Sigmoid colon (tissue), 7 donors: ENCODE measurements around the gene VPS13A. TPM values are rescaled to one million over a fixed set of nuclear protein-coding genes. Genes with fewer than 3 reads are reported as not detected.

ENCODE experiments used
- DNase-seq: peaks from one replicate; pipeline ENCODE4 v3.0.0-alpha.2; 2019
- H3K27ac ChIP-seq, 4 donors: fragments of 200-600 bp; sonication (generic); one replicate each; pipeline ENCODE4 v1.5.1; 2016 to 2019; ENCODE audit warnings: mild to moderate bottlenecking in 1 of 4
- H3K27me3 ChIP-seq, 3 donors: fragments of 200-600 bp; sonication (generic); one replicate each; pipeline ENCODE4 v1.5.1; 2019; ENCODE audit warnings: mild to moderate bottlenecking in 1 of 3
- H3K36me3 ChIP-seq, 4 donors: fragments of 200-600 bp; sonication (generic); one replicate each; pipeline ENCODE4 v1.5.1; 2016 to 2019
- H3K4me1 ChIP-seq, 4 donors: fragments of 200-600 bp; sonication (generic); one replicate each; pipeline ENCODE4 v1.5.1; 2017 to 2019
- H3K4me3 ChIP-seq, 4 donors: fragments of 200-600 bp; sonication (generic); one replicate each; pipeline ENCODE4 v1.5.1; 2017 to 2019; ENCODE audit warnings: mild to moderate bottlenecking in 2 of 4, moderate library complexity in 1 of 4
- H3K9me3 ChIP-seq, 4 donors: fragments of 200-600 bp in 3 of 4; sonication (generic) in 3 of 4; one replicate each; pipeline versions ENCODE4 v1.5.1 to v1.6.1; 2013 to 2019
- EP300 ChIP-seq, 4 donors: sonication (generic); formaldehyde crosslinking; IDR thresholded peaks; one replicate each; pipeline ENCODE4 v1.6.1; 2017; ENCODE audit warnings: antibody characterized with exemption in 4 of 4
- POLR2A ChIP-seq, 2 donors: fragments of 450-650 bp; IDR thresholded peaks; one replicate each; pipeline ENCODE4 v1.6.1; 2016; ENCODE audit warnings: antibody characterized with exemption in 2 of 2, mild to moderate bottlenecking in 2 of 2, moderate library complexity in 2 of 2
- POLR2AphosphoS5 ChIP-seq, 4 donors: sonication (generic); formaldehyde crosslinking; IDR thresholded peaks; one replicate each; pipeline ENCODE4 v1.6.1; 2017; ENCODE audit warnings: antibody characterized with exemption in 4 of 4
- WGBS, 2 donors: extraction: QIAGEN DNeasy Blood & Tissue Kit; methylation state at CpG; one replicate each; pipeline ENCODE4 v1.1.7; 2013; 5-methylcytosine and 5-hydroxymethylcytosine counted together
- intact Hi-C: fragments of 100-400 bp; cut with DNase I; formaldehyde crosslinking; loops from one replicate; pipeline ENCODE4 v1.15.1; 2023
- polyA plus RNA-seq, 3 donors: library from polyadenylated mRNA; stranded (reverse); fragments of 200-250 nt; gene quantifications; one replicate each; pipeline ENCODE4 v1.2.3, GENCODE V29; 2013
- total RNA-seq, 4 donors: library from RNA; depleted of rRNA; stranded (reverse); fragments of >200 nt; gene quantifications; one replicate each; pipeline ENCODE4 v1.1.0, GENCODE V29; 2016
- TF ChIP-seq, protein P1 (sequence below), 4 experiments: fragments of 450-650 bp in 3 of 4; fragments of 200-600 bp in 1 of 4; IDR thresholded peaks; one replicate each; pipeline ENCODE4 v1.5.1; 2016 to 2019; ENCODE audit warnings: antibody characterized with exemption in 4 of 4, mild to moderate bottlenecking in 3 of 4, moderate library complexity in 2 of 4
- donor health status: healthy with polysubstance abuse.
- donor health status: Bipolar disorder and iron deficiency.
- donor health status: healthy.

The VPS13A gene
- total and polyA plus RNA-seq, 7 donors: 3.2 to 71.5 (median 32.6) TPM

DNA sequence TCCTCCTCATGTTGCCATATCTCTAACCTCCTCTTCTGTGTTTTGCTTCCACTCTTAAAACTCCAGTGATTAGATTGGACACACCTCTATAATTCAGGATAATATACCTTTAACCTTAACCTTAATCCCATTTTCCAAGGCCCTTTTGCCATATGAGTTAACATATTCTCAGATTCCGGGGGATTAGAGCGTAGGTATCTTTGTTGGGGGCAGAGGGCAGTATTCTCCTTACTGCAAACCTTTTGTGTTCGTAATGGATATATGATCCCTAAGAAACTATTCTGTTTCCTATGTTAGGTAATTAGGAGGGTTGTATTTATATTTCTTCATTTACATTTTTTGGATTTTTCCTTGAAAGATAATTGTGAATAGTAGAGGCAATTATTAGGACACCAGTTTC is 99.5 kb downstream of the VPS13A start:
- no peaks in the 10 kb centered on the region for H3K4me1 ChIP-seq
- no peaks in the 10 kb centered on the region for H3K9me3 ChIP-seq
- no peak overlapping the region for H3K4me3 ChIP-seq
- no peak overlapping the region for H3K27ac ChIP-seq
- 96 to 98% methylated on average over 3 of the region's 3 CpGs for WGBS, 2 donors
- intact Hi-C loops: no loop called here
- no peaks in the 10 kb centered on the region for H3K27me3 ChIP-seq
- no peak for DNase-seq
- TF ChIP-seq, protein P1, sequence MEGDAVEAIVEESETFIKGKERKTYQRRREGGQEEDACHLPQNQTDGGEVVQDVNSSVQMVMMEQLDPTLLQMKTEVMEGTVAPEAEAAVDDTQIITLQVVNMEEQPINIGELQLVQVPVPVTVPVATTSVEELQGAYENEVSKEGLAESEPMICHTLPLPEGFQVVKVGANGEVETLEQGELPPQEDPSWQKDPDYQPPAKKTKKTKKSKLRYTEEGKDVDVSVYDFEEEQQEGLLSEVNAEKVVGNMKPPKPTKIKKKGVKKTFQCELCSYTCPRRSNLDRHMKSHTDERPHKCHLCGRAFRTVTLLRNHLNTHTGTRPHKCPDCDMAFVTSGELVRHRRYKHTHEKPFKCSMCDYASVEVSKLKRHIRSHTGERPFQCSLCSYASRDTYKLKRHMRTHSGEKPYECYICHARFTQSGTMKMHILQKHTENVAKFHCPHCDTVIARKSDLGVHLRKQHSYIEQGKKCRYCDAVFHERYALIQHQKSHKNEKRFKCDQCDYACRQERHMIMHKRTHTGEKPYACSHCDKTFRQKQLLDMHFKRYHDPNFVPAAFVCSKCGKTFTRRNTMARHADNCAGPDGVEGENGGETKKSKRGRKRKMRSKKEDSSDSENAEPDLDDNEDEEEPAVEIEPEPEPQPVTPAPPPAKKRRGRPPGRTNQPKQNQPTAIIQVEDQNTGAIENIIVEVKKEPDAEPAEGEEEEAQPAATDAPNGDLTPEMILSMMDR (IDR thresholded peaks at IDR 0.05): no peak
- TF ChIP-seq POLR2A (IDR thresholded peaks at IDR 0.05) (no peak), POLR2AphosphoS5 (IDR thresholded peaks at IDR 0.05) (no peak), EP300 (IDR thresholded peaks at IDR 0.05) (no peak)
- H3K36me3 ChIP-seq: peaks cover 0 to 43% (median 0%) of the 10 kb centered on the region in 4 donors

DNA sequence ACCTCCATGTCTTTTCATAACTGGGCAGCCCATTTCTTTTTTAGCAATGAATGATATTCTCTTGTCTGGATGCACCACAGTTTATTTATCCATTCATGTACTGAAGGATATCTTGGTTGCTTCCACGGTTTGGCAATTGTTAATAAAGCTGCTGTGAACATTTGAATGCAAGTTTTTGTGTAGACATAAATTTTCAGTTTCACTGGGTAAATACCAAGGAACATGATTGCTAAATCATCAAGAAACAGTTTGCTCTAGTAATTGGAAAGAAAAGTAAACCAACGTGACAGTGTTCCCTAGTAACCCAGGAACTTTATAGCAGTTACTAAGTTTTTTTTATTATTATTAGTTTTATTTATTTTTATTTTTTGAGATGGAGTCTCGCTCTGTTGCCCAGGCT is 100.4 kb downstream of the VPS13A start:
- Histone ChIP-seq H3K36me3 (peaks cover 0 to 52% (median 0%) of the 10 kb centered on the region in 4 donors), H3K4me3 (no peak overlapping the region), H3K9me3 (no peaks in the 10 kb centered on the region), H3K27me3 (no peaks in the 10 kb centered on the region), H3K4me1 (no peaks in the 10 kb centered on the region), H3K27ac (no peak overlapping the region)
- TF ChIP-seq POLR2AphosphoS5 (IDR thresholded peaks at IDR 0.05) (no peak), EP300 (IDR thresholded peaks at IDR 0.05) (no peak), POLR2A (IDR thresholded peaks at IDR 0.05) (no peak)
- TF ChIP-seq, protein P1 (IDR thresholded peaks at IDR 0.05): no peak
- DNase-seq: no peak
- WGBS, 2 donors: 89 to 91% methylated on average over 3 of the region's 3 CpGs
- intact Hi-C loops: no loop called here

DNA sequence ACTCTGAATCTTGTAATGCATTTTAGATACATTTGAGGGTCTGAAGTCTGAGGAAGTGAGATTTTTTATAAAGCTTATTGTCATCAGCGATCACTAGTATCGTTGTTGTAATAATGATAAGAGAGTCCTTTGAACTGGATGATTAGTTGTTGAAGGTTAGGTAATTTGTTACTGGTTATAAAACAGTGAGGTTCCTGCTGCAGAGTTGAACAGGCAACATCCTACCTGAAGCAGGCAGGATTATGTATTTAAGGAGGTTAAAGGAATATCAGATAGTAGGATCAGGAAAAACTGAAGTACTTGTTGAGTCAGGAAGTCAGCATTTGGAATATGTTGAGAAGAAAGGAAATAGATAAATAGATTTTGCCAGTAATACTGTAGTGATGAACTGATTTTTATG is 106.7 kb downstream of the VPS13A start:
- WGBS, 2 donors: 82 to 83% methylated on average over 2 of the region's 2 CpGs
- intact Hi-C loops: no loop called here
- Histone ChIP-seq H3K27ac (no peak overlapping the region), H3K4me3 (no peak overlapping the region), H3K36me3 (peaks cover 0 to 44% (median 0%) of the 10 kb centered on the region in 4 donors), H3K4me1 (no peaks in the 10 kb centered on the region), H3K27me3 (no peaks in the 10 kb centered on the region), H3K9me3 (peaks cover 0 to 6% (median 0%) of the 10 kb centered on the region in 4 donors)
- TF ChIP-seq, protein P1 (IDR thresholded peaks at IDR 0.05): no peak
- no peak for TF ChIP-seq POLR2AphosphoS5 (IDR thresholded peaks at IDR 0.05)
- no peak for TF ChIP-seq POLR2A (IDR thresholded peaks at IDR 0.05)
- no peak for TF ChIP-seq EP300 (IDR thresholded peaks at IDR 0.05)
- no peak for DNase-seq

DNA sequence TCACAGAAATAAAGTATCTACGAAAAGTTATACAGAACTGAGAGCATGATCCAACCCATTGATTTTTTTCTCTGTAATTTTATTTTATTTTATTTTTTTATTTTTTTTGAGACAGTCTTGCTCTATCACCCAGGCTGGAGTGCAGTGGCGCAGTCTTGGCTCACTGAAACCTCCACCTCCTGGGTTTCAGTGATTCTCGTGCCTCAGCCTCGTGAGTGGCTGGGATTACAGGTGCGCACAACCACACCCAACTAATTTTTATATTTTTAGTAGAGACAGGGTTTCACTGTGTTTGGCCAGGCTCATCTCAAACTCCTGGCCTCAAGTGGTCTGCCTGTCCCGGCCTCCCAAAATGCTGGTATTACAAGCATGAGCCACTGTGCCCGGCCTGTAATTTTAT is 107.3 kb downstream of the VPS13A start:
- Histone ChIP-seq H3K4me1 (no peaks in the 10 kb centered on the region), H3K9me3 (peaks cover 0 to 6% (median 0%) of the 10 kb centered on the region in 4 donors), H3K27ac (no peak overlapping the region), H3K4me3 (no peak overlapping the region), H3K36me3 (peaks cover 0 to 44% (median 0%) of the 10 kb centered on the region in 4 donors), H3K27me3 (no peaks in the 10 kb centered on the region)
- TF ChIP-seq, protein P1 (IDR thresholded peaks at IDR 0.05): no peak
- no peak for TF ChIP-seq EP300 (IDR thresholded peaks at IDR 0.05)
- TF ChIP-seq POLR2AphosphoS5 (IDR thresholded peaks at IDR 0.05): no peak
- no peak for TF ChIP-seq POLR2A (IDR thresholded peaks at IDR 0.05)
- intact Hi-C loops: no loop called here
- no peak for DNase-seq
- 96 to 97% methylated on average over 7 of the region's 7 CpGs for WGBS, 2 donors

DNA sequence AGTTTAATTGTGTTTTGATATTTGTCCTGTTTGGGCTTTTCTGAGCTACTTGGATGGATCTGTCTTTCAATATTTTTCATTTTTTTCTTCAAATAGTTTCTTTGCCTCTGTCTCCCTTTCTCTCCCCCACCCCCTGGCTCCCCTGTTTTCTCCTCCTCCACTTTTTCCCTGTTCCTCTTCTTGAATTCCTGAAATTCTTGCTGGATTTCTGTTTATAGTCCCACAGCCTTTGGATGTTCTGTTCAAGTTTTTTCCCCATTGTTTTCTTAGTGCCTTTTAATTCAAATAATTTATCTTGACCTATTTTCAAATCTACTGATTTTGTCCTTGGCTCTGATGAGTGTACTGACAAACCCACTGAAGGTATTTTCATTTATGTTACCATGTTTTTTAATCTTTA is 113.0 kb downstream of the VPS13A start:
- Histone ChIP-seq H3K9me3 (peaks cover 0 to 6% (median 0%) of the 10 kb centered on the region in 4 donors), H3K4me1 (peaks cover 0 to 10% (median 0%) of the 10 kb centered on the region in 4 donors), H3K27me3 (no peaks in the 10 kb centered on the region), H3K4me3 (no peak overlapping the region), H3K36me3 (peaks cover 0 to 16% (median 0%) of the 10 kb centered on the region in 4 donors), H3K27ac (no peak overlapping the region)
- TF ChIP-seq, protein P1 (IDR thresholded peaks at IDR 0.05): no peak
- TF ChIP-seq EP300 (IDR thresholded peaks at IDR 0.05) (no peak), POLR2A (IDR thresholded peaks at IDR 0.05) (no peak), POLR2AphosphoS5 (IDR thresholded peaks at IDR 0.05) (no peak)
- intact Hi-C loops: no loop called here
- DNase-seq: no peak
